ENCODE measurements around the gene H1-8.

DNA sequence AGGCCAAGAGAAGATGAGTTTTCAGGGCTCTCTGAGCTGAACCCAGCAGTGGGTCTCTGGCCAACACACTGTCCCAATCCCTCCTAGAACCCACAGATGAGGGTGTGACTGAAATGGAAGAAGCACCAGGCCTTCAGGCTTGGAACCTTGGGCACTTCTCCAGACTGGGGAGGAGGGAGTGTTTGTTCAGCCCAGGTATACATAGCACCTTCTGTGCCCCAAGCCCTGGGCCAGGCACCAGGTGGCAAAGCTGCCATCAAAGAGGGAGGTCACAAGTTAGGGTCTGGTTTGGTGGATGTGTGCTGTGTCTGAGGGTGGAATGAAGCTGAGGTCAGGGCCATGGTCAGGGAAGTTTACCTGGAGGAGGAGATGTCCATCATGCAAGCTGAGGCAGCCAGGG lies 30.4 kb upstream of the H1-8 start:
- no peak for TF ChIP-seq CTCF (IDR thresholded peaks at IDR 0.05)
- TF ChIP-seq EP300 (IDR thresholded peaks at IDR 0.05), result no peak
- TF ChIP-seq POLR2A (IDR thresholded peaks at IDR 0.05), result no peak
